ENCODE results near the gene CSNK1G3.
"Not testable (repeated sequence)": the region's sequence is repeated elsewhere in the genome, so short reads cannot be mapped to it uniquely, and the experiment has no call there.

Gene CSNK1G3

GRCh38 chr5:123511648-123512605 is at the start of gene CSNK1G3:
CSNK1G3 (plus strand) TSS chr5:123512177; CDS start chr5:123545664, 33,487 bp downstream.
- DNase-seq (ENCODE audit: low read depth in 2 of 2), result peak; percentile 75 to 80

DNA sequence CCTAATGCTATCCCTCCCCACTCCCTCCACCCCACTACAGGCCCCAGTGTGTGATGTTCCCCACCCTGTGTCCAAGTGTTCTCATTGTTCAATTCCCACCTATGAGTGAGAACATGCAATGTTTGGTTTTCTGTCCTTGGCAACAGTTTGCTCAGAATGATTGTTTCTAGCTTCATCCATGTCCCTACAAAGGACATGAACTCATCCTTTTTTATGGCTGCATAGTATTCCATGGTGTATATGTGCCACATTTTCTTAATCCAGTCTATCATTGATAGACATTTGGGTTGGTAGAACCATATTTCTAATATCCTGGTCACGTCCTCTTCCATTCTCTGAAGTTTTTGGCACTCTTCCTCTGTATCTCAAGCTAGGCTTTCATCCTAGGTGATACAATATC is 45.1 kb upstream of the CSNK1G3 start:
- DNase-seq (ENCODE audit: low read depth in 2 of 2), result not testable (repeated sequence)

DNA sequence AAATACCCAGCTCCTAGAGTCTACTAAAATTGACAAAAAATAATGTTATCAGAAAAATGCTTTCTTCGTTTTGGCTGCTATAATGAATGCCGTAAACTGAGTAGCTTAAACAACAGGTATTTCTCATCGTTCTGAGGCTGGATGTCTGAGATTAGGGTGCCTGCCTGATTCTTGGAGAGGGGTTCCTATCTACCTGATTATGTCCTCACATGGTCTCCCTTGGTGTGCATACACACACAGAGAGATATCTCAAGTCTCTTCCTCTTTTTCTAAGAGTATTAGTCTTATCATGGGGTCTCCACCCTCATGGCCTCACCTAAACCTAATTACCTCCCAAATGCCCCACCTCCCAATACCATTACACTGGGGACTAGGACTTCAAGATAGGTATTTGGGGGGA is 40.6 kb upstream of the CSNK1G3 start:
- no peak for DNase-seq (ENCODE audit: low read depth in 2 of 2)

- no peak for DNase-seq (ENCODE audit: low read depth in 2 of 2)
Measured at GRCh38 chr5:123472150-123472924, 39.6 kb upstream of the CSNK1G3 start.

DNA sequence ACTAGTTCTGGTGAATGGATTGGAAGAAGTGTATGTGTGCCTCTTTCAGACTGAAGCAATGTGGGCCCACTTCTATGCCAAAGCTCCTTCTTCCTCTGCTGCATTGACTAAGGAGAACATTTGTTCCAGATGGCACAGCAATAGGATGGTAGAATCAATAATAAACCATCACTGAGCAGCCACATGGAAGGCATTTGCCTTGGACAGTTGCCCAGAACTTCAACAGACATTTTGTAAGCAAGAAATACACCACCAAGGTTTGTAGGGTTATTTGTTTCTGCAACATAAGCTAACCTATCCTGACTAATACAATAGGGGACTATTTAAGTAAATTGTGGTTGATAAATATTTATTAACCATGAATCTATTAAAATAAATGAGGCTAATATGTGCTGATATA is 37.7 kb upstream of the CSNK1G3 start:
- no peak for DNase-seq (ENCODE audit: low read depth in 2 of 2)

DNA sequence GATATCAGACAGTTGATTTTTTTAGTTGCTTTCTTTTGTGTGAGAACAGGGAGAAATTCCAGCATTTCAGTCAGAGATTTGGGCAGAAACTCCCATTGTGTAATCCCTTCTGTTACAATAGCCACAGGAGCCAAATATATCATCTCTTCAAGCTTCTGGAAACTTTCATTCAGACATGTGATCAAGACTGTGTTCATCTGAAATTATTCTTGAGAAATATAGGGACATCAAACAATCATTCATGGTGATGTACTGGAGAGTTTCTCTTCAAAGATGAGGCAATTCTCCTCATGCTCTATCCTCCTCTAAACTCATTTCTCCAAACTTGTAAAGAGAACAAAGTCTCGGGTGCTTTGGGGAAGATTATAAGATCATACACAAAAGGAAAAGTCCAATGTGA is 35.2 kb upstream of the CSNK1G3 start:
- no peak for DNase-seq (ENCODE audit: low read depth in 2 of 2)

DNA sequence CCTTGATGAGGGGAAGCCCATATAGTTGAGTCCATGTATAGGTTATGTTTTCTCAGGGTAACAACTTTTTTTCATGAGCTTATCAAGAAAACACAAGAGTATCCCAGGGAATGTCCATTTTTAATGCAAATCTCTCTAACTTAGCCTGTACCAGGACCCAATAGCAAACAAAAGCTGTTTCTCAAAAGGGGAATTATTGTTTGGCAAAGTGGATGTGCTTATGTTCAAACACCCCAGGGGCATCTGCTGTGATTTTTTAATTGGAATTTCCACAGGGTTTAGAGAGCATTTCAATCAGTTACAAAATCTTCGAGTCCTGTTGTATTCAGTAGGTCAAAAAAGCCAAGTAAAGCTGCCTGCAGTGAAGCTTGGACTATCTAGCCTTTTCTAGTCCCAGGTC is 33.4 kb upstream of the CSNK1G3 start:
- DNase-seq (ENCODE audit: low read depth in 2 of 2), result no peak

DNA sequence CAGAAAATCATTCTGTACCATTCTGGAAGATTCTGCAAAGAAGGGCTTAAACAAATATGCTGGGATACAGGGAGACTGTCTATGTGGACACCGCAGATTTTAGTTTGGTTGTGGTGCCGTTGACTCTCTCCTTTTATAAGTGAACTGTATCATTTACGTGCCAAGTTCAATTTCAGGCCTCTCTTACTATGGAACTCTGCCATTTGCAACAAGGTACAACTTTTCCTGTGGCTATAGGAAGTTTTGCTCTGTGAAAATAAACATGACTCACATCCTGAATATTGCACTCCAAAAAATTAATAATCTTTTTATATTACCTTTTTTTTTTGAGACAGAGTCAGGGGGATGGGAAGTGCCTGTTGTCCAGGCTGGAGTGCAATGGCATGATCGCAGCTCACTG is 29.7 kb upstream of the CSNK1G3 start:
- no peak for DNase-seq (ENCODE audit: low read depth in 2 of 2)

DNA sequence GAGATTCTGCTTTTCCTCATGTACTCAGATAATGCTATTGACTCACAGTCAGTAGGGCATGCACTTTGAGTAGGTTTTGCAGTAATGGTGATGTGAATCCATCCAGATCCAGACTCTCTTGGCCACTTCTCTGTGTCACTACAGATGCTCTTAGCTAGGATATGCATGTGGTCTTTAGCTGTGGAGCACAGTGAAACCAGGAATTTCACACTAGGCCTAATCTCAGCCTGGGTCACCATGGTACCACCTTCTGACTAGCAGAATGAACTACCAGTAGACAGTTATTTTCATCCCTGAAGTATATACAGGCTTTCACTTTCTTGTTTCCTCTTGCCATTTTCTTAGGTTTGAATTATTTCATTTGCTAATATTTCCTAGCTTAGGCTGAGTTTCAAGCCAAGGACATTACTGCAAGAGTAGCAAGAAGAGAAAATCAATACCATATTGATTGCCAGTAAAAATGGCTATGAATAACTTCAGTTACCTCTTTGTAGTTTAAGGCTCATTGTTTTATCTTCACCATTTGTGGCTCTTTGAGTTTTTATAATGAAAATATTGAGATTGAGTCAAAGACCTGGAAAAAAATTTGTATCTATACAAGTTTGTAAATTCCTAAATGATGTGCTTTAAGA is 28.4 kb upstream of the CSNK1G3 start:
- no peak for DNase-seq (ENCODE audit: low read depth in 2 of 2)

GRCh38 chr5:123485275-123485674 is 26.7 kb upstream of the CSNK1G3 start:
- DNase-seq (ENCODE audit: low read depth in 2 of 2), result no peak

DNA sequence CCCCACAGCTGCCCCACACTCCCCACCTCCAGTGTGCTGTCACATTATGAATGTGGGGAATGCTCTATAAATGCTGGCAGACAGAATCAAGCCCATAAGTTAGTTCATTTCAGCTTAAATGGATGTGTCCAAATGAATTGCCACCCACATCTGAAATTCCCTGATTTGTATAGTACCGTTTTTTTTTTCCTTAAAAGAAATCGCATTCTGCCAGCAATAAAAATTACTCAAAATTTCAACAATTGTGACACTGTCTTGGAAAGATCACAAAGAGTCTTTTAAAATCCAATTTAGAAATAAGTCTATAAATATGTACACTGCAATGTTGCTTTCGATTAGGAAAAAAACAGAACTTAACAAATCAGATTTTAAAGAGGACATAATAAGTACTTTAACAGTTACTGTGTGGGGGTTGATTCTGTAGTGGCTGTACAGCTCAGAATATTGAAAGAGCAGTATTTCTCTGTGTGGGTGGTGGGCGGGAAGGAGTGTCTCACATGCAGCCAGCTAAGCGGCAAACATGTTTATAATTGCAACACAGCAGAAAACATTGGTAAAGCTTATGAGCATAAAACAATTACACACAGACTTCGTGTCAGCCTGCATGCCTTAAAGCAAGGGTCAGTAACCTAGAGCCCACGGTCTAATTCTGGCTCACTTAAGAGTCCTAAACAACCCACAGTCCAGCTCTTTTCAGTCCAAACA is 24.9 kb upstream of the CSNK1G3 start:
- DNase-seq (ENCODE audit: low read depth in 2 of 2), result no peak

DNA sequence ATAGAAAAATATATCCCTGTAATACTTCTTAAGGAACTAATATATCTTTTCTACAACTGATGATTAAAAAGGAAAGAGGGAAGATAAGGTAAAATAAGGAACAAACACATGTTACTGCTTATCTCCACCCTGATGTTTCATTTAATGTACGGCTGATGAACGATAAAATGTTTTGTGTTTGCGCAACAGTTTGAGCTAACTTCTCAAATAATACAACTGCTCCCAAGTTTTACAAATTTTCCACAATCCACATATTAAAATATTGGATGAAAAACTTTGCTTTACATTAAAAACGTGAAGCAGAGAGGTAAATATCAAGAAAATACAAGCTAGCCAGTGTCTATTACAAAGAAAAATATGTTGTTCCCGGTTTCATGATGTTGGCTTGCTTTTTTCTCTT is 21.0 kb upstream of the CSNK1G3 start:
- no peak for DNase-seq (ENCODE audit: low read depth in 2 of 2)

DNA sequence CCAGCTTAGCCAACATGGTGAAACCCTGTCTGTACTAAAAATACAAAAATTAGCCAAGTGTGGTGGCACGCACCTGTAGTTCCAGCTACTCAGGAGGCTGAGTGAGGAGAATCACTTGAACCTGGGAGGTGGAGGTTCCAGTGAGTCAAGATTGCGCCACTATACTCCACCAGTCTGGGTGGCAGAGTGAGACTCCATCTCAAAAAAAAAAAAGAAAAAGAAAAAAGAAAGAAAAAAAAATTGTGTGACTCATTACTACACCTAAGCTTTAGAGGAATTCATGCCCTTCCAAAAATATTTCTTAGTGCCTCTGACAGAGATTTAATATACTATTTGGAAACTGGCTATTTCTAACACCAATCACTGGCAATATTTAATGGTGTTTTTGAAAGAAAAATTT is 16.8 kb upstream of the CSNK1G3 start:
- not testable (repeated sequence) for DNase-seq (ENCODE audit: low read depth in 2 of 2)

DNA sequence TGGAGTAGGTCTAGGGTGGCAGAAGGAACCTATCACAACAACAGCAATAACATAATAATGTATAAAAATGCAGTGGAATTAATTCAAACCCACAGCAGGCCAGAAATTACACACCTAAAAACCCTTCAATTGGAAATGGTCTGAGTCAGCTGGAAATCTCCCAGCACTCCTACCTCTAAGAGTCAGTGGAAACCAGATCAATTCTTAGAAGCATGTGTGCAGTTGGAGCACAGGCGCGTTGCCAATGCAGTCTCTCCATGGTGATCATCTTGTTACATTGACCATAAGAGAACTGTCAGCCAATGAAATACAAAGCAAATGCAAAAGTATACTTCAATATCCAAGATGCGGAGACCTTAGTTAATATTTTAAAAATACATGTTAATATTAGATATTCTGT is 15.1 kb upstream of the CSNK1G3 start:
- DNase-seq (ENCODE audit: low read depth in 2 of 2), result no peak

GRCh38 chr5:123500471-123500870 is 11.5 kb upstream of the CSNK1G3 start:
- DNase-seq (ENCODE audit: low read depth in 2 of 2), result no peak

DNA sequence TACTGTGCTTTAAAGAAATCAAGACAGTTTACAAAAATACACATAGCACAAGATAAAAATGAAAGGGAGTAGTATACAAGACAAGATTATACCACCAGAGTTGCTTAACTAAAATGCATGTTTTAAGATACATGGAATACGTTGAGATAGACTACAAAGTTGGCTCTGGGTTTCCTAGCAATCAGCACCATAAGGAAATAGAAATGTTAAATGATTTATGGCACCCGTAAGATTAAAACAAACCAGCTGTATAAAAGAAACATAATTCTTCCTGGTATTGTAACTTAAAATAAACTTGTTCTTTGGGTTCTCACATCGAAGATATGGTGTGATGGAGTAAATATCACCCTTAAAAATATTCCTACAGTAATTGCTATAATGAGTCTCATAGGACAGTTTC is 9.9 kb upstream of the CSNK1G3 start:
- DNase-seq (ENCODE audit: low read depth in 2 of 2), result no peak

- DNase-seq (ENCODE audit: low read depth in 2 of 2), result no peak
Measured at GRCh38 chr5:123503299-123503698, 8.7 kb upstream of the CSNK1G3 start.

DNA sequence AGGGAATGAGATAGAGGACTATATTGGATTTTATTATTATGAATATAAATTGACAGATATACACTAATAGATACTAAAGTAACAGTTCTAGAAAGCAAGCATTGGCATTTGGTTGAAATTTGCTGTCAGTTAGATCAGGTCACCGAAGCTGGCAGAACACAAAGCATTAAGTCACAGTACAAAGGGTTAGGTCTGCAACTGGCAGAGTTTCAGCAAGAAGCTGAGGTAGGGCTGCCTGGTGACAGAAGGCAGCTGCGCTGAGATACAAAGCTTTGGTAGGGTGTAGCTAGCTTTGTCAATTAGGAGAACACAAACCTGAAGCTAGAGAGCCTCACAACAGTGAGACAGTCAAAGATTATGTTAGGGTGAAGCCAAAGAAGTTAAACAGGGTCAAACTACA is 6.3 kb upstream of the CSNK1G3 start:
- DNase-seq (ENCODE audit: low read depth in 2 of 2), result no peak

DNA sequence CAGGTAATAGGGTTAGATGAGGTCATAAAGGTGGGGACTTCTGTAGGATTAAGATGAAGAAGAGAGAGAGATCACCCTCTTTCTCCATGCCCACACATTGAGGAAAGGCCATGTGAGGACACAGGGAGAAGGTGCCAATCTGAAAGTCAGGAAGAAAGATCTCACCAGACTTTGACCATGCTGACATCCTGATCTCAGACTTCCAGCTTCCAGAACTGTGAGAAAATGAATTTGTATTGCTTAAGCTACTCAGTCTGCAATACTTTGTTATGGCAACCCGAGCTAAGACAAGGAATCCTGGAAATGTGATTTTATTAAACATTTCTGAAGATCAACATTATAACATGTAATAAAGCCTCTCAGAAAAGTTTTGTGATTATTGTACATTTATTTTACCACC is 3.5 kb upstream of the CSNK1G3 start:
- DNase-seq (ENCODE audit: low read depth in 2 of 2), result no peak

GRCh38 chr5:123511290-123511647 is 708 bp upstream of the CSNK1G3 start:
- DNase-seq (ENCODE audit: low read depth in 2 of 2), result no peak

DNA sequence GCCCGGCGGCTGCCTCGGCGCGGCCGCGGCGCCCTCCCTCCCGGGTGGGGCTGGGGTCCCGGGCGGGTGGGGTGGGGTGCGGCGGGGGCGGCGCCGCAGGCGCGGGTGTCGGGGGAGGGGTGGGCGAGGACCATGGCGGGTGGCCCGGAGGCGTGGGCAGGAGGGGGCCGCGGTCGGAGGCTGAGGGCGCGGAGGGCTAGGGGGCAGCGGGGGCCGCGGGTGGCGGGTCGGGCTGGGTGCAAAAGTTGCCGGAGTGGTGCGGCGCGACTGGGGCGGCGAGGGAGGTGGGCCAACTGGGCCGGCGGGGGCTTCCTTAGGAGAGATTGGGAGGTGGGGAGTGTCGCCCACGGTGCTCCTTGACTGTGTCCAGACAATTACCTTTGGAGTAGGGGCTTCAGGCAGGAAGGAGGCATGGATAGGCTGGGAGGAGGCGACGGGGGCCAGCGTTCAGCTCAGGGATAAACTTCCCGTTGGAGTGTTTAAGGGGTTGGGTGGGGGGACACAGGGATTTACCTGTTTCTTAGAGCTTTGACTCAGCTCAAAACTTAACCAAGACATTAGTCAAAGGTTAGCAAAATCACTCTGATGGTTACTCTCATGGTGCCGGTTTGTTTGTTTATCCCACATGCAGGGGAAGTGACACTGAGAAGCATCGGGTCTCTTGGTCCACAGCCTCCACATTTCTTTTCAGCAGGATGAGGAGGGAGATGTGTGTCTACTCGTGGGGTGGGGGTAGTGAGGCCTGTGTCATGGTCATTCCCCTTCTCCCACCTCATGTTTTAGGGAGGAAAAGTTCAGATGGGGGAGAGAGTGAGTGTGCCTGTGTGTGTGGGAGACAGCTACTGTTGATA is 859 bp downstream of the CSNK1G3 start:
- no peak for DNase-seq (ENCODE audit: low read depth in 2 of 2)
